GM12872 (cell line): ENCODE results near the gene FECH.

Source experiments
- CTCF ChIP-seq: IDR thresholded peaks from 3 replicates; pipeline ENCODE4 v1.5.1; 2011; ENCODE audit warnings: low read depth, mild to moderate bottlenecking, low read length, moderate library complexity; ENCODE audit not compliant: insufficient read depth

The FECH gene

GRCh38 chr18:57587098-57587661, 678 bp upstream of the FECH start:
- TF ChIP-seq CTCF = no peak

- TF ChIP-seq CTCF = no peak
Observed at GRCh38 chr18:57585855-57586250, 649 bp downstream of the FECH start.

GRCh38 chr18:57585421-57585820, 1.1 kb downstream of the FECH start:
- no peak for TF ChIP-seq CTCF

- TF ChIP-seq CTCF = no peak
Observed at GRCh38 chr18:57584444-57584843, 2.1 kb downstream of the FECH start.

GRCh38 chr18:57583297-57583835, 3.1 kb downstream of the FECH start:
- TF ChIP-seq CTCF = no peak

- TF ChIP-seq CTCF = no peak
Observed at GRCh38 chr18:57581301-57581934, 5.1 kb downstream of the FECH start.

- TF ChIP-seq CTCF = no peak
Observed at GRCh38 chr18:57579934-57580333, 6.6 kb downstream of the FECH start.
